ENCODE data around the gene NR2E1. TPM values are rescaled to one million over a fixed set of nuclear protein-coding genes. Genes with fewer than 3 reads are reported as not detected.

Gene NR2E1
- total and polyA plus RNA-seq, 10 of the 15 experiments (the other 5 are each of a cell fraction or from before 2014, with no cell fraction given), result not detected

DNA sequence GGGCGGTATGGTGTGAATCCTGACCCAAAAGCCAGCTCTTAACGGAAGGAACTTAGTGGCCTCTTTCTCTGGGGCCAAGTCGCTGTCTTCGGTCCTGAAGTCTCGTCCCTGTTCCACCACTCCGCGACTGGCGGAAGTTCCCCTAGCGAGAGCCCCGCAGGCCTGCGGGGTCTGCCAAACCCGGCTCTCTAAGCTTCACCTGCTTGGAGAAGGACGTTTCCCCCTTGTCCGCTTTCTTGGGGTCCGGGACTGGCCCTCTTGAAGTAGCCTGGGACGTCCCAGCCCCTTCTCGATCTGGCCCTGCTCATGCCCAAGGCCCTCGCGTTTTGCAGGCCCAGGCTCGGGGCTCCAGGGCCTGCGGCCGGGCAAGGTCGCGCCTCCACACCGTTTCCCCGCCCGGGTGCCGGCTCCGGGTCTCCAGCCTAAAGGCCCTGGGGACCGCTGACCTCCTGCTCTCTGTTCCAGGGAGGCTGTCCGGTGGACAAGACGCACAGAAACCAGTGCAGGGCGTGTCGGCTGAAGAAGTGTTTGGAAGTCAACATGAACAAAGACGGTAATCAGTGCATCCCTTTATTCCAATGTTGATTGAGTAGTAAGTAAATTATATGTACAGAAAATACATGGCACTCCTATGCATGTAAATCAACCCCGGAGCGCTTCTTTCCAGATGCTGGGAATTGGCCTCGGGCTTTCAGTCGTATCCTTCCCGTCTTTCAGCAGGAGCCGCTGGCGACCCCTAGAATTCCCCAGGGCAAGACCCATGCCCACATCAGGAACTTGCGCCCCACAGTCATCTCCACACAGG is 8.8 kb downstream of the NR2E1 start:
- in situ Hi-C loops (cut with MboI) (no loop called here), intact Hi-C loops (cut with micrococcal nuclease; ENCODE audit: unreplicated experiment) (no loop called here)
- no peaks in the 10 kb centered on the region for H3K79me2 ChIP-seq (ENCODE audit: control insufficient read depth, insufficient read depth, low read length)
- H3K4me1 ChIP-seq (ENCODE audit: control insufficient read depth, insufficient read depth, low read length), result no peaks in the 10 kb centered on the region
- H3K27me3 ChIP-seq (replicated peaks in 1 of 2; ENCODE audit: control insufficient read depth in 2 of 2, insufficient read depth in 2 of 2, low read length in 1 of 2), result peaks cover 24 to 35% of the 10 kb centered on the region in 2 experiments
- RAD21 ChIA-PET (ENCODE audit: unreplicated experiment), result no interaction called here
- no peaks in the 10 kb centered on the region for H4K20me1 ChIP-seq (ENCODE audit: control insufficient read depth, insufficient read depth)
- CTCF ChIA-PET, result interaction anchor here (0.5 to 0.6 kb wide), 2 partner anchors 337 to 350 kb away, joined by 3 to 4 read pairs; no protein-coding TSS in a partner anchor
- FAIRE-seq, result no peak
- H3K36me3 ChIP-seq (ENCODE audit: control insufficient read depth in 2 of 2, insufficient read depth in 2 of 2, low read length in 1 of 2), result no peaks in the 10 kb centered on the region
- H2AFZ ChIP-seq (ENCODE audit: control insufficient read depth, low read depth, low read length), result no peak overlapping the region
- no peak overlapping the region for H3K4me2 ChIP-seq (ENCODE audit: control insufficient read depth, insufficient read depth)
- WGBS (ENCODE audit: insufficient coverage, insufficient replicate concordance, low lambda C conversion rate, missing lambda C conversion rate), result 45% methylated on average over 43 of the region's 43 CpGs
- DNase-seq (ENCODE audit: low read depth, low spot score), result no peak
- H3K9ac ChIP-seq (ENCODE audit: control insufficient read depth, insufficient read depth, low read length), result no peak overlapping the region
- no peak overlapping the region for H3K4me3 ChIP-seq
- SMC1A ChIA-PET (ENCODE audit: uncharacterized antibody, unreplicated experiment), result no interaction called here
- no peak for ATAC-seq
- TF ChIP-seq SUZ12 (IDR thresholded peaks at IDR 0.05; ENCODE audit: unreplicated experiment) (peak; percentile 74), SPI1 (IDR thresholded peaks at IDR 0.05; ENCODE audit: borderline replicate concordance, insufficient read depth, low read depth, low read length) (no peak), REST (IDR thresholded peaks at IDR 0.05; ENCODE audit: low read depth, low read length) (peak; percentile 92)
- no peaks in the 10 kb centered on the region; the same call in 2 of the 3 replicates for H3K9me3 ChIP-seq (replicated peaks; ENCODE audit: control insufficient read depth, insufficient read depth, low read length)
- BruUV-seq (replicated peaks), result no TSS peak
- POLR2A ChIA-PET, result no interaction called here
- no peak overlapping the region for H3K27ac ChIP-seq (ENCODE audit: control insufficient read depth, insufficient read depth)

All from GM12878 (cell line).